Dendritic cell treated with granulocyte-macrophage colony-stimulating factor and Interleukin-4, amounts not matched to agents 40 ng/mL and 50 ng/mL, for 4 days (primary cell): ENCODE data around the gene SUGCT.

Experiments
- H3K27ac Mint-ChIP-seq: one replicate; pipeline ENCODE4 v1.8.0; 2022; ENCODE audit warnings: mild to moderate bottlenecking, mixed read lengths
- H3K27me3 Mint-ChIP-seq: one replicate; pipeline ENCODE4 v1.8.0; 2022; ENCODE audit warnings: mild to moderate bottlenecking, mixed read lengths
- H3K36me3 Mint-ChIP-seq: one replicate; pipeline ENCODE4 v1.8.0; 2022; ENCODE audit warnings: low read depth, mixed read lengths
- H3K4me1 Mint-ChIP-seq: one replicate; pipeline ENCODE4 v1.8.0; 2022; ENCODE audit warnings: low read depth, mixed read lengths
- H3K4me3 Mint-ChIP-seq: one replicate; pipeline ENCODE4 v1.8.0; 2022; ENCODE audit warnings: mild to moderate bottlenecking, moderate library complexity, mixed read lengths
- H3K9me3 Mint-ChIP-seq: one replicate; pipeline ENCODE4 v1.8.0; 2022; ENCODE audit warnings: mixed read lengths
- intact Hi-C: fragments of 100-400 bp; cut with micrococcal nuclease; formaldehyde crosslinking; loops from one replicate; pipeline ENCODE4 v1.15.0; 2022

Gene SUGCT

DNA sequence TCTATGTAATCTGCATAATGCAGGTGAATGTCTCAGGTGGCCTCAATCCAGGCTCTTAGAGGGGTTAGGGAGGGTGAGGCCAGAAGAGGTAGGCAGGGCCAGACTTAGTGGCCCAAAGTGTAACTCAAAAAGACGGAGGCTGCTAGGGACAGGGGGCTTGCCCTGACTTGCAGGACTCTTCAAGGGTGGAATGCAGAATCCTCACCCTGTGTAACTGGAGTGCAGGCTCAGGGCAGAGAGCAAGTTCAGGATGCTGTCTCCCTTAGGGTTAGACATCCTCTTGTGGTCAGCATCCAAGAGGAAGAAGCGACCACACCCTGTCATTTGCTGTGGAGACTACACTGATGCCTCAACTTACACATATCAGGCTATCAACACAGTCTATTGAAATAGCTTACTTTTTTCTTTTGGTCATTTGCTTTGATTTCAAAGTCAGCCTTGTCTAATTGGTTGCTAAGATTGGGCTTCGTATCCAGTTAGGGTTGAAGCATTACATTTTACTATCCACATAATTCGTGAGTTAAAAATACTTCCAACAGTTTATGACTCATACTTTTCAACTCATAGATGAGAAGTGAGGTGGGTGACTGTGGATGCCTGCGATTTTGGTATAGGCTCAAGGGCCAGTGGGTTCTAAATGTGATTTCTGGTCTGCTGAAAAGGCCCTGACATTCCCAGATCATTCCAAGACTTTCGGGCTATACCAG is 563.6 kb downstream of the SUGCT start:
- H3K27me3 Mint-ChIP-seq: no peaks in the 10 kb centered on the region
- H3K27ac Mint-ChIP-seq: no peak overlapping the region
- H3K9me3 Mint-ChIP-seq: no peaks in the 10 kb centered on the region
- intact Hi-C loops: no loop called here
- no peaks in the 10 kb centered on the region for H3K4me1 Mint-ChIP-seq
- H3K36me3 Mint-ChIP-seq: no peaks in the 10 kb centered on the region
- H3K4me3 Mint-ChIP-seq: no peak overlapping the region

- Mint-ChIP-seq H3K27ac (no peak overlapping the region), H3K4me1 (no peaks in the 10 kb centered on the region), H3K36me3 (no peaks in the 10 kb centered on the region), H3K4me3 (no peak overlapping the region), H3K9me3 (no peaks in the 10 kb centered on the region), H3K27me3 (no peaks in the 10 kb centered on the region)
- intact Hi-C loops: no loop called here
Observed at GRCh38 chr7:40698921-40699260, 564.1 kb downstream of the SUGCT start.

- H3K9me3 Mint-ChIP-seq: no peaks in the 10 kb centered on the region
- no peak overlapping the region for H3K4me3 Mint-ChIP-seq
- intact Hi-C loops: no loop called here
- no peaks in the 10 kb centered on the region for H3K36me3 Mint-ChIP-seq
- no peak overlapping the region for H3K27ac Mint-ChIP-seq
- H3K4me1 Mint-ChIP-seq: no peaks in the 10 kb centered on the region
- no peaks in the 10 kb centered on the region for H3K27me3 Mint-ChIP-seq
Observed at GRCh38 chr7:40700653-40701421, 566.0 kb downstream of the SUGCT start.

DNA sequence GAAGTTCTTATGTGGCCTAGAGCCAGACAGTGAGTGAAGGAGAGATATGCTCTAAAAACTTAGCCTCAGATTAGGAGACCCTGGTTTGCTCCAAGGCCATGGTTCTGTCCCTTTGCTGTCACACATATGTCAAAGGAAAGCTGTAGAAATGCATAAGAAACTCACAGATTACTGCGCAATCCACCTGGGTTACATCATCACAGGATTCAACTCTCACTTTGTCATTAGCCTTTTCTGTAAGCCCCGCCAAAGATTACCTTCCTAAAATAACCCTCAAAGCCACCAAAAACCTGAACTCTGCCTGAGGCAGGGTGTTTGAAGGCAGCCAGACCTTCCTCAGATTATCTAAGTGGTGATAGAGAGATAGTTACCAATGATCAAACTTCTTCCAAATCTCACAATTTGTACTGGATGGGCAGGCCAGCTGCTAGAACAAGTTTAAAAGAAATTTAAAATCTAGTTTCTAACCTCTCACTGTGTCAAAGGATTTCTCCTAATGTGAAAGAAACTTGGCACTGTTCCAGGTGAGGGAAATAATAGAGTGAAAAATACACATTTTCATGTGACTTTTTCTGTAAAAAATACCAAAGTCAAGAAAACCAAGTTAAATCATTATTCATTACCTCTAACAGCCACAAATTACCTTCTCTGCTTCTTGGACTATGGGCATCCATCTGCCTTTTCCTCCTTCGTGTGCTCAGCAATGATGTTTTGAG is 567.2 kb downstream of the SUGCT start:
- H3K27ac Mint-ChIP-seq: no peak overlapping the region
- no peaks in the 10 kb centered on the region for H3K36me3 Mint-ChIP-seq
- intact Hi-C loops: no loop called here
- H3K4me1 Mint-ChIP-seq: no peaks in the 10 kb centered on the region
- no peaks in the 10 kb centered on the region for H3K9me3 Mint-ChIP-seq
- H3K27me3 Mint-ChIP-seq: no peaks in the 10 kb centered on the region
- H3K4me3 Mint-ChIP-seq: no peak overlapping the region

DNA sequence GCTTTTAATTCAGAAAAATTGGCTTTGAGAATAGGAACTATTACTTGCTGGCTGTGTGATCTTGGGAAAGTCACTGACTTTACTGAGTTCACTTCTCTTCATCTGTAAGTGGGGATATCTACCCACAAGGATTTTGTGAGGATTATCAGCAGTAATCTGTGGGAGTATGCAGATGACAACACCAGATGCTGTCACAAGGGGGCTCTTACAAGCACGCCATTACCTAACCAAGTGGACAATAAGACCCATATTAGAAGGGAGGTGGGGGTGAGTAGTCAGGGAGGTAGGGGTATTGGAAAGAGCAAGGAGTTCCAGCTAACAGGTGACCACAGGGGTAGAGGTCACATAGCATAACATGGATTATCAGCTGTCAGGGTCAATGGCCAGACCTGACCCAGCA is 569.4 kb downstream of the SUGCT start:
- intact Hi-C loops: no loop called here
- no peaks in the 10 kb centered on the region for H3K9me3 Mint-ChIP-seq
- no peak overlapping the region for H3K4me3 Mint-ChIP-seq

DNA sequence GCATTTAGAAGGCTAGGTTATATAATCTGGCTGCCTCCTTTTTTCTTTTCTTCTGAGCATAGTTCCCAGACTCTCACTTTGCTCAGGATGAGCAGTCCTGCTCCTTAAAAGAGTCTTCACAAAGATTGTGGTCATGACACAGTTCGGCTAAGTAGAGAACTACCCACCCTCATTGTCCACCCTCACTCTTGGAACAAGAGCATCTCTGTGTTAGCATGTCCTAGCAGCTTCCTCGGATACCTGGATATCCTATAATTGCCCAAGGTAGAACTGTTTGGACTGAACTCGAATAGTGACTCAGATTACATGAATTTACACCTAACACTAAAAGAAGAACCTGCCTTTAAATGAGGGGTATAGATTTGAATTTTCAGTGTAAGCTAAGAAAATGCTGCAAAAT is 572.0 kb downstream of the SUGCT start:
- Mint-ChIP-seq H3K36me3 (no peaks in the 10 kb centered on the region), H3K27me3 (no peaks in the 10 kb centered on the region), H3K4me1 (no peaks in the 10 kb centered on the region), H3K9me3 (no peaks in the 10 kb centered on the region), H3K4me3 (no peak overlapping the region), H3K27ac (no peak overlapping the region)
- intact Hi-C loops: no loop called here

More for the DNA sequence above, 569.4 kb downstream of the SUGCT start:
- Mint-ChIP-seq H3K36me3 (no peaks in the 10 kb centered on the region), H3K27me3 (no peaks in the 10 kb centered on the region), H3K27ac (no peak overlapping the region), H3K4me1 (no peaks in the 10 kb centered on the region)

- Mint-ChIP-seq H3K9me3 (no peaks in the 10 kb centered on the region), H3K36me3 (no peaks in the 10 kb centered on the region), H3K27me3 (no peaks in the 10 kb centered on the region), H3K4me1 (no peaks in the 10 kb centered on the region), H3K27ac (no peak overlapping the region), H3K4me3 (no peak overlapping the region)
- intact Hi-C loops: no loop called here
Observed at GRCh38 chr7:40709062-40709964, 574.5 kb downstream of the SUGCT start.

- Mint-ChIP-seq H3K27me3 (no peaks in the 10 kb centered on the region), H3K27ac (no peak overlapping the region), H3K36me3 (no peaks in the 10 kb centered on the region), H3K4me1 (no peaks in the 10 kb centered on the region), H3K4me3 (no peak overlapping the region), H3K9me3 (no peaks in the 10 kb centered on the region)
- intact Hi-C loops: no loop called here
Observed at GRCh38 chr7:40711706-40712105, 576.9 kb downstream of the SUGCT start.

DNA sequence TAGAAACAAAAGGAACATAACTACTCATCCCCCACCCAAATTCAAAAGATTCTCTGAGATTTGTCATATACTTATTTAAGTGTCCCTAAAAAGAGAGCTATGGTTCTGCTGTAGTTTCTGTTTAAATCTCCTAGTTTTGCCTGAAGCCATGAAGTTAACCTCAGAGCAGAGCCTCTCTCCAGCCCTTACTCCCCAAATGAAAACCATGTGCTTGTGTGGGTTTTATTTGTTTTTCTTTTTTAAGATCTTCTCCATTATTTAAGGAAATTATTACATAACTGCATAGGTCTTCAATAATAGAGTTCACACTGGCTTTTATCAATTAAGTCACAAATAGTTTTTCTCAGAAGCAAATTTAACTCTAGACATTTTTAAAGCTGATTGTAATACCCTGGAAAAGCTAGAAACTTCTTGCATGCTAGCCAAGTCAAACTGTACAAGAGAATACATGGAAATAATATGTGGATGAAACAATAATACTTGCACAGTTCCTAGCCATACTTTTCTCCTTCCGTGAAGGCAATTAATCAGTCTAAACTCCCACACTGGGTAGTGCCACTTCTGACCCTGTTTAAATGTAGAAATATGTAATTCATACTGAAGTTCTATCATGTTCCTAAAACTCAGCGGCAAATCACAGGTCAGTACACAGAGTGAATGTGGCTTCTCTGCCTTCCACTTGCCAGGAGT is 579.7 kb downstream of the SUGCT start:
- Mint-ChIP-seq H3K27me3 (no peaks in the 10 kb centered on the region), H3K4me1 (no peaks in the 10 kb centered on the region), H3K36me3 (no peaks in the 10 kb centered on the region), H3K9me3 (no peaks in the 10 kb centered on the region), H3K27ac (no peak overlapping the region), H3K4me3 (no peak overlapping the region)
- intact Hi-C loops: no loop called here

GRCh38 chr7:40715053-40715430 is 580.2 kb downstream of the SUGCT start:
- intact Hi-C loops: no loop called here
- H3K27ac Mint-ChIP-seq: no peak overlapping the region
- no peaks in the 10 kb centered on the region for H3K9me3 Mint-ChIP-seq
- no peaks in the 10 kb centered on the region for H3K4me1 Mint-ChIP-seq
- H3K27me3 Mint-ChIP-seq: no peaks in the 10 kb centered on the region
- no peaks in the 10 kb centered on the region for H3K36me3 Mint-ChIP-seq
- no peak overlapping the region for H3K4me3 Mint-ChIP-seq

DNA sequence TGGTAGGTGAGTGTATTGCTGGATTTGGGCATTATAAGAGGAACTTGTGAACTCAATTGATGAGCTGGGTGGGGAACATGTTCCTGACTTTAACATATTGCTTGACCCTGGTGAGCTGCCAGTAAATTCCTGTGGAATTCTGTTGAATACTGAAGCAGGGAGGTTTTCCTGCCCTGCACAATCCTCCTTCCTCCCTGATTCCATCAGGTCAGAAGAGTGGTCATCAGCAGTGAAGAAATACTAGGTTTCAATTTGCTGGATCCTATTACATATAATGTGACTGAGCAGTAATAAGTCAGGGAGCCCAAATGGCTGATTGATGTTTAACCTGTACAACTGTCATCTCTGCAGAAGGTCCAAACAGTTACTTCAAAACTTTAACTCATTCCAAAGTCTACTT is 581.2 kb downstream of the SUGCT start:
- Mint-ChIP-seq H3K36me3 (no peaks in the 10 kb centered on the region), H3K9me3 (no peaks in the 10 kb centered on the region), H3K27ac (no peak overlapping the region), H3K27me3 (no peaks in the 10 kb centered on the region), H3K4me1 (no peaks in the 10 kb centered on the region), H3K4me3 (no peak overlapping the region)
- intact Hi-C loops: no loop called here

DNA sequence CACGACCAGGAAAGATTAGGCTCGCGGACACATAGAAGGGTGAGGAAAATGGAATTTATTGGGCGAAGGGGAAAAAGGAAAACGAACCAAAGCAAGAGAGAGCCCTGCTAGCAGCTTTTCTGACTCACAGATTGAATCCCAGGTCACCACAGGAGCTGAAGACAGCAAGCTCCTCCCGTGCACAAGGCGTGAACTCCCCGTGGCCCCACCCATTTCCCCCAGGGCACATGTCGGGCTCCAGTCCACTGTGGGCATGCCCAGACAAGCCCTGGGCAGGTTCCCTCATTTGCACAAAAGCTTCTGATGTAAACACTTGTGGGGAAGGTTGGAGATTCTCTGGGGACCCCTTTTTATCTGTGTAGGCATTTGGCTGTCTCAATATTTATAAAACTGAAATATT is 582.4 kb downstream of the SUGCT start:
- Mint-ChIP-seq H3K9me3 (no peaks in the 10 kb centered on the region), H3K27ac (no peak overlapping the region), H3K36me3 (no peaks in the 10 kb centered on the region), H3K4me1 (no peaks in the 10 kb centered on the region), H3K4me3 (no peak overlapping the region), H3K27me3 (no peaks in the 10 kb centered on the region)
- intact Hi-C loops: no loop called here

DNA sequence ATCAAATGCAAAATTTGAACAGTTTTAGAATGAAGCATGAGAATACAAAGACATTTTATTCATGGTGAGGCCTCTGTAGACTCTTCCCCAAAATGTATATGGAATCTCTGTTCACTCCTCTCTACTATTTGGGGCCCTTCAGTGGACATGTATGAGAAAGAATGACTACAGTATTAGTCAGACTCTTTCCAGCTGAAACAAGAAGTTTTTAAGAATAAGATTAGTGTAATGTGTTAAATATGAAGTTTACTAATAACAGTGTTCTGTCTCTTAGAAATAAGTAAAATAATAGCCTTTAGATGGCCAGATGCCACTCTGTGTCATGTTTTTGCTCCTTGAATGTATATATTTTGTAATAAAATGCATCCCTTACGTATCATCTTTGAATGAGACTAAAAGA is 585.6 kb downstream of the SUGCT start:
- H3K27me3 Mint-ChIP-seq: no peaks in the 10 kb centered on the region
- intact Hi-C loops: no loop called here
- no peak overlapping the region for H3K4me3 Mint-ChIP-seq
- no peaks in the 10 kb centered on the region for H3K9me3 Mint-ChIP-seq
- no peaks in the 10 kb centered on the region for H3K4me1 Mint-ChIP-seq
- no peak overlapping the region for H3K27ac Mint-ChIP-seq
- H3K36me3 Mint-ChIP-seq: no peaks in the 10 kb centered on the region
